ENCODE measurements around the gene GALNT11. TPM values are rescaled to one million over a fixed set of nuclear protein-coding genes. Genes with fewer than 3 reads are reported as not detected.

Gene GALNT11
- total and polyA plus RNA-seq, 4 donors, result 12.0 to 21.8 (median 13.8) TPM

DNA sequence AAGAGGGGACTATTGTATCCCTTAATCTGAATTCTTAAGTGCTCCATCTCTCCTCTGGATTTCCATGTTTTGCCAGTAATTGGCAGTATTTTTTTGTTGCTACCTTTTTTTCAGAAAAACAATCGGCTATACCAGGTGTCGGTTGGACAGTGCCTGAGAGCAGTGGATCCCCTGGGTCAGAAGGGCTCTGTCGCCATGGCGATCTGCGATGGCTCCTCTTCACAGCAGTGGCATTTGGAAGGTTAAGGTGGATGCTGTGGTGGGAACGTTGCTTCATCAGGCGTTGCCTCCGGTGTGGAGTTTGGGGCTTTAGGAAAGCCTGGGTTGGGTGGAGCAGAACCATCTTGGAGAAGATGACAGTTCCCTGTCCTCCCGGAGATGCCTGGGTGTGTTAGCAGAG, 96.0 kb downstream of the GALNT11 start:
- no peaks in the 10 kb centered on the region for H3K4me1 ChIP-seq (ENCODE audit: control insufficient read depth in 4 of 4, insufficient read depth in 4 of 4, low read length in 3 of 4)
- H3K27me3 ChIP-seq (ENCODE audit: control insufficient read depth in 4 of 4, insufficient read depth in 4 of 4, low read length in 3 of 4), result no peaks in the 10 kb centered on the region
- H3K9ac ChIP-seq (ENCODE audit: low read depth in 1 of 2, low read length in 2 of 2), result no peak overlapping the region
- no peak overlapping the region for H3K4me3 ChIP-seq (ENCODE audit: low read depth in 1 of 3, low read length in 3 of 3)
- TF ChIP-seq NR2F2 (IDR thresholded peaks at IDR 0.05), result no peak
- TF ChIP-seq CTCF (IDR thresholded peaks at IDR 0.05; ENCODE audit: low read depth, low read length, missing input control), result no peak
- no peak for TF ChIP-seq FOXA1 (IDR thresholded peaks at IDR 0.05)
- TF ChIP-seq EGR1 (IDR thresholded peaks at IDR 0.05; ENCODE audit: low read depth in 2 of 2), result no peak
- no peak for TF ChIP-seq GABPA (IDR thresholded peaks at IDR 0.05 in 1 of 2, conservative IDR thresholded peaks at IDR 0.05 in 1 of 2)
- no peak for TF ChIP-seq HNF4G (IDR thresholded peaks at IDR 0.05)
- peaks cover 1 to 62% (median 53%) of the 10 kb centered on the region in 4 donors for H3K36me3 ChIP-seq (ENCODE audit: control insufficient read depth in 4 of 4, insufficient read depth in 3 of 4, low read depth in 1 of 4, low read length in 3 of 4)
- 96% methylated on average over 9 of the region's 9 CpGs for WGBS
- peaks cover 0 to 2% (median 0%) of the 10 kb centered on the region in 4 donors for H3K9me3 ChIP-seq (ENCODE audit: control insufficient read depth in 4 of 4, low read length in 3 of 4)
- H3K27ac ChIP-seq (ENCODE audit: low read depth in 1 of 2, low read length in 2 of 2), result no peak overlapping the region
- no peak for DNase-seq (ENCODE audit: low spot score)

DNA sequence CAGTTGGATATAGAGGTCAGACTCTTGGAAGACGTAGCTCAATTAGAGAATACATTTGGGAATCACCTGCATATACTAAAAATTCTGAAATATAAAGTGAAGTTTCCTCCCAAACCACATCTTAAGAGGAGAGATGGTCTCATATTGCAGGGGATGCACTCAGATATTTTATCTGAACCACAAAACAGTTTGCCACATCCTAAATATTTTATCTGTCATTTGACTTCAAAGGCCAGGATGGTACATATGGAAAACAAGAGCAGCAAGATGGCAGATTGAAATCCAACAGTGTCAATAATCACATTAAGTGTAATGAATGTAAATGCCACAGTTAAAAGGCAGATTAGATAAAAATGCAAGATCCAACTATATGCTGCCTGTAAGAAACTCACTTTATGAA, 97.1 kb downstream of the GALNT11 start:
- Histone ChIP-seq H3K4me1 (ENCODE audit: control insufficient read depth in 4 of 4, insufficient read depth in 4 of 4, low read length in 3 of 4) (no peaks in the 10 kb centered on the region), H3K27ac (ENCODE audit: low read depth in 1 of 2, low read length in 2 of 2) (no peak overlapping the region), H3K9me3 (ENCODE audit: control insufficient read depth in 4 of 4, low read length in 3 of 4) (peaks cover 0 to 2% (median 0%) of the 10 kb centered on the region in 4 donors), H3K27me3 (ENCODE audit: control insufficient read depth in 4 of 4, insufficient read depth in 4 of 4, low read length in 3 of 4) (no peaks in the 10 kb centered on the region), H3K36me3 (ENCODE audit: control insufficient read depth in 4 of 4, insufficient read depth in 3 of 4, low read depth in 1 of 4, low read length in 3 of 4) (peaks cover 4 to 59% (median 53%) of the 10 kb centered on the region in 4 donors), H3K4me3 (ENCODE audit: low read depth in 1 of 3, low read length in 3 of 3) (no peak overlapping the region), H3K9ac (ENCODE audit: low read depth in 1 of 2, low read length in 2 of 2) (no peak overlapping the region)
- TF ChIP-seq JUND (IDR thresholded peaks at IDR 0.05), result no peak
- TF ChIP-seq ATF3 (IDR thresholded peaks at IDR 0.05), result no peak
- no peak for TF ChIP-seq NR2F2 (IDR thresholded peaks at IDR 0.05)
- TF ChIP-seq HNF4A (conservative IDR thresholded peaks at IDR 0.05), result no peak
- no peak for TF ChIP-seq MAX (IDR thresholded peaks at IDR 0.05)
- TF ChIP-seq ZBTB33 (IDR thresholded peaks at IDR 0.05), result no peak
- no peak for TF ChIP-seq CTCF (IDR thresholded peaks at IDR 0.05; ENCODE audit: low read depth, low read length, missing input control)
- no peak for TF ChIP-seq SP1 (IDR thresholded peaks at IDR 0.05)
- no peak for TF ChIP-seq YY1 (IDR thresholded peaks at IDR 0.05)
- no peak for TF ChIP-seq TAF1 (conservative IDR thresholded peaks at IDR 0.05)
- TF ChIP-seq FOXA2 (IDR thresholded peaks at IDR 0.05), result no peak
- no peak for TF ChIP-seq RXRA (IDR thresholded peaks at IDR 0.05)
- TF ChIP-seq FOXA1 (IDR thresholded peaks at IDR 0.05), result no peak
- no peak for TF ChIP-seq EGR1 (IDR thresholded peaks at IDR 0.05; ENCODE audit: low read depth in 2 of 2)
- no peak for TF ChIP-seq RAD21 (IDR thresholded peaks at IDR 0.05)
- no peak for TF ChIP-seq REST (IDR thresholded peaks at IDR 0.05)
- no peak for TF ChIP-seq GABPA (IDR thresholded peaks at IDR 0.05 in 1 of 2, conservative IDR thresholded peaks at IDR 0.05 in 1 of 2)
- WGBS, result 97% methylated on average over 1 of the region's 1 CpG
- DNase-seq (ENCODE audit: low spot score), result no peak
